ENCODE measurements around the gene EFCAB6. TPM values are rescaled to one million over a fixed set of nuclear protein-coding genes. Genes with fewer than 3 reads are reported as not detected.

Gene EFCAB6
- total RNA-seq, 2 experiments from 2014 or later, result 0.15 to 0.20 TPM

- ChIA-PET CTCF (no interaction called here), POLR2A (no interaction called here)
- no peaks in the 10 kb centered on the region for H3K4me1 Mint-ChIP-seq
- no peak for DNase-seq
- H3K27ac Mint-ChIP-seq, result no peak overlapping the region
- H3K27me3 Mint-ChIP-seq, result no peaks in the 10 kb centered on the region
- H3K9me3 Mint-ChIP-seq, result no peaks in the 10 kb centered on the region
- H3K4me3 Mint-ChIP-seq, result no peak overlapping the region
- H3K36me3 Mint-ChIP-seq (ENCODE audit: low read depth), result no peaks in the 10 kb centered on the region
These were observed 279.6 kb downstream of the EFCAB6 start for GRCh38 chr22:43532301-43533155.

- Mint-ChIP-seq H3K4me3 (no peak overlapping the region), H3K9me3 (no peaks in the 10 kb centered on the region), H3K27me3 (no peaks in the 10 kb centered on the region), H3K27ac (no peak overlapping the region), H3K36me3 (ENCODE audit: low read depth) (no peaks in the 10 kb centered on the region), H3K4me1 (no peaks in the 10 kb centered on the region)
- CTCF ChIA-PET, result no interaction called here
- DNase-seq, result no peak
- POLR2A ChIA-PET, result no interaction called here
These were observed 280.5 kb downstream of the EFCAB6 start for GRCh38 chr22:43531651-43532050.

GRCh38 chr22:43530349-43531201 lies 281.5 kb downstream of the EFCAB6 start:
- Mint-ChIP-seq H3K27me3 (no peaks in the 10 kb centered on the region), H3K36me3 (ENCODE audit: low read depth) (no peaks in the 10 kb centered on the region), H3K9me3 (no peaks in the 10 kb centered on the region), H3K27ac (no peak overlapping the region), H3K4me1 (no peaks in the 10 kb centered on the region), H3K4me3 (no peak overlapping the region)
- ChIA-PET CTCF (no interaction called here), POLR2A (no interaction called here)
- DNase-seq, result no peak

GRCh38 chr22:43529934-43530333 lies 282.2 kb downstream of the EFCAB6 start:
- H3K36me3 Mint-ChIP-seq (ENCODE audit: low read depth), result no peaks in the 10 kb centered on the region
- H3K9me3 Mint-ChIP-seq, result no peaks in the 10 kb centered on the region
- H3K27ac Mint-ChIP-seq, result no peak overlapping the region
- DNase-seq, result no peak
- POLR2A ChIA-PET, result no interaction called here
- H3K27me3 Mint-ChIP-seq, result peaks cover 1% of the 10 kb centered on the region
- CTCF ChIA-PET, result no interaction called here
- no peaks in the 10 kb centered on the region for H3K4me1 Mint-ChIP-seq
- H3K4me3 Mint-ChIP-seq, result no peak overlapping the region

- no peak for DNase-seq
- no peak overlapping the region for H3K4me3 Mint-ChIP-seq
- H3K27ac Mint-ChIP-seq, result no peak overlapping the region
- H3K4me1 Mint-ChIP-seq, result no peaks in the 10 kb centered on the region
- no peaks in the 10 kb centered on the region for H3K9me3 Mint-ChIP-seq
- H3K36me3 Mint-ChIP-seq (ENCODE audit: low read depth), result no peaks in the 10 kb centered on the region
- H3K27me3 Mint-ChIP-seq, result peaks cover 2% of the 10 kb centered on the region
- POLR2A ChIA-PET, result no interaction called here
- CTCF ChIA-PET, result no interaction called here
These were observed 282.6 kb downstream of the EFCAB6 start for GRCh38 chr22:43529461-43529860.

- CTCF ChIA-PET, result no interaction called here
- Mint-ChIP-seq H3K9me3 (no peaks in the 10 kb centered on the region), H3K27me3 (peaks cover 2% of the 10 kb centered on the region), H3K27ac (no peak overlapping the region), H3K4me3 (no peak overlapping the region), H3K36me3 (ENCODE audit: low read depth) (no peaks in the 10 kb centered on the region), H3K4me1 (no peaks in the 10 kb centered on the region)
- POLR2A ChIA-PET, result no interaction called here
- DNase-seq, result no peak
These were observed 283.3 kb downstream of the EFCAB6 start for GRCh38 chr22:43528601-43529360.

GRCh38 chr22:43526946-43527345 lies 285.2 kb downstream of the EFCAB6 start:
- Mint-ChIP-seq H3K9me3 (no peaks in the 10 kb centered on the region), H3K4me1 (no peaks in the 10 kb centered on the region), H3K36me3 (ENCODE audit: low read depth) (no peaks in the 10 kb centered on the region), H3K4me3 (no peak overlapping the region), H3K27me3 (peaks cover 2% of the 10 kb centered on the region), H3K27ac (no peak overlapping the region)
- ChIA-PET POLR2A (no interaction called here), CTCF (no interaction called here)
- no peak for DNase-seq

- POLR2A ChIA-PET, result no interaction called here
- H3K4me1 Mint-ChIP-seq, result no peaks in the 10 kb centered on the region
- H3K36me3 Mint-ChIP-seq (ENCODE audit: low read depth), result no peaks in the 10 kb centered on the region
- CTCF ChIA-PET, result no interaction called here
- peaks cover 2% of the 10 kb centered on the region for H3K27me3 Mint-ChIP-seq
- no peak overlapping the region for H3K27ac Mint-ChIP-seq
- no peak overlapping the region for H3K4me3 Mint-ChIP-seq
- no peak for DNase-seq
- H3K9me3 Mint-ChIP-seq, result no peaks in the 10 kb centered on the region
These were observed 285.9 kb downstream of the EFCAB6 start for GRCh38 chr22:43526117-43526655.

GRCh38 chr22:43521716-43522115 lies 290.4 kb downstream of the EFCAB6 start:
- no peaks in the 10 kb centered on the region for H3K9me3 Mint-ChIP-seq
- H3K36me3 Mint-ChIP-seq (ENCODE audit: low read depth), result no peaks in the 10 kb centered on the region
- no peak for DNase-seq
- CTCF ChIA-PET, result interaction anchor here (0.7 kb wide), 1 partner anchor 427 kb away, joined by 5 read pairs; no protein-coding TSS in a partner anchor
- POLR2A ChIA-PET, result no interaction called here
- H3K4me1 Mint-ChIP-seq, result peaks cover 2% of the 10 kb centered on the region
- no peak overlapping the region for H3K27ac Mint-ChIP-seq
- H3K27me3 Mint-ChIP-seq, result peaks cover 5% of the 10 kb centered on the region
- no peak overlapping the region for H3K4me3 Mint-ChIP-seq

GRCh38 chr22:43520632-43521039 lies 291.5 kb downstream of the EFCAB6 start:
- Mint-ChIP-seq H3K36me3 (ENCODE audit: low read depth) (no peaks in the 10 kb centered on the region), H3K4me1 (peaks cover 2% of the 10 kb centered on the region), H3K4me3 (no peak overlapping the region), H3K27ac (no peak overlapping the region), H3K9me3 (no peaks in the 10 kb centered on the region), H3K27me3 (peaks cover 5% of the 10 kb centered on the region)
- ChIA-PET CTCF (interaction anchor here (0.7 kb wide), 1 partner anchor 211 kb away, joined by 4 read pairs; no protein-coding TSS in a partner anchor), POLR2A (interaction anchor here (0.6 kb wide), 1 partner anchor 1349 kb away, joined by 5 read pairs; no protein-coding TSS in a partner anchor)
- DNase-seq, result no peak

GRCh38 chr22:43516996-43517635 lies 295.0 kb downstream of the EFCAB6 start:
- no peak for DNase-seq
- ChIA-PET POLR2A (no interaction called here), CTCF (interaction anchor here (0.6 kb wide), 2 partner anchors 9 to 140 kb away, joined by 3 to 7 read pairs; no protein-coding TSS in a partner anchor)
- Mint-ChIP-seq H3K4me1 (peaks cover 2% of the 10 kb centered on the region), H3K36me3 (ENCODE audit: low read depth) (no peaks in the 10 kb centered on the region), H3K27me3 (peaks cover 3% of the 10 kb centered on the region), H3K27ac (no peak overlapping the region), H3K4me3 (no peak overlapping the region), H3K9me3 (no peaks in the 10 kb centered on the region)

GRCh38 chr22:43516386-43516785 lies 295.7 kb downstream of the EFCAB6 start:
- no peak for DNase-seq
- Mint-ChIP-seq H3K9me3 (no peaks in the 10 kb centered on the region), H3K36me3 (ENCODE audit: low read depth) (no peaks in the 10 kb centered on the region), H3K27ac (no peak overlapping the region), H3K27me3 (peaks cover 3% of the 10 kb centered on the region), H3K4me1 (peaks cover 2% of the 10 kb centered on the region), H3K4me3 (no peak overlapping the region)
- ChIA-PET CTCF (no interaction called here), POLR2A (no interaction called here)

Measured in activated CD4-positive, alpha-beta T cell treated with anti-CD3 and anti-CD28 coated beads, Interleukin-2, amount 10 ng/mL, durations not matched to agents 7 days and 5 days (primary cell).